H9 (cell line): ENCODE results near the gene MRPL30. TPM values are rescaled to one million over a fixed set of nuclear protein-coding genes. Genes with fewer than 3 reads are reported as not detected.
A peak's percentile ranks its signal among the peaks of the same experiment; 100 is the strongest.

Experiments
- DNase-seq: peaks from one replicate; pipeline ENCODE4 v3.0.0-alpha.2; 2017
- H2AFZ ChIP-seq: one replicate; pipeline ENCODE4 v1.6.1; 2013; ENCODE audit warnings: mild to moderate bottlenecking, low read length, control low read depth, moderate library complexity
- H2AK5ac ChIP-seq: 2 replicates; pipeline ENCODE4 v1.6.1; 2013; ENCODE audit warnings: low read length, control low read depth, mixed read lengths; ENCODE audit not compliant: insufficient read length
- H2BK120ac ChIP-seq: one replicate; pipeline ENCODE4 v1.6.1; 2013; ENCODE audit warnings: low read depth, mild to moderate bottlenecking, low read length, control low read depth, inconsistent platforms; ENCODE audit not compliant: poor library complexity, severe bottlenecking
- H2BK12ac ChIP-seq: 2 replicates; pipeline ENCODE4 v1.6.1; 2013; ENCODE audit warnings: low read length, control low read depth, mixed read lengths, low read depth; ENCODE audit not compliant: insufficient read length
- H2BK15ac ChIP-seq: 2 replicates; pipeline ENCODE4 v1.6.1; 2013; ENCODE audit warnings: low read depth, low read length, control low read depth
- H2BK20ac ChIP-seq: one replicate; pipeline ENCODE4 v1.6.1; 2013; ENCODE audit warnings: low read depth, mild to moderate bottlenecking, low read length, control low read depth, inconsistent platforms; ENCODE audit not compliant: poor library complexity, severe bottlenecking
- H2BK5ac ChIP-seq: 2 replicates; pipeline ENCODE4 v1.6.1; 2013; ENCODE audit warnings: low read length, control low read depth, mixed read lengths; ENCODE audit not compliant: insufficient read length
- H3K14ac ChIP-seq: 2 replicates; pipeline ENCODE4 v1.6.1; 2013; ENCODE audit warnings: low read length, control low read depth; ENCODE audit not compliant: insufficient read depth
- H3K18ac ChIP-seq: 2 replicates; pipeline ENCODE4 v1.6.1; 2013; ENCODE audit warnings: low read depth, mild to moderate bottlenecking, mixed read lengths, low read length, control low read depth; ENCODE audit not compliant: insufficient read length
- H3K23ac ChIP-seq: 2 replicates; pipeline ENCODE4 v1.6.1; 2013; ENCODE audit warnings: low read length, control low read depth, mixed read lengths, low read depth; ENCODE audit not compliant: insufficient read length
- H3K23me2 ChIP-seq: 2 replicates; pipeline ENCODE4 v1.6.1; 2013; ENCODE audit warnings: low read depth, mild to moderate bottlenecking, mixed read lengths, low read length, control low read depth; ENCODE audit not compliant: insufficient read length, poor library complexity, severe bottlenecking
- H3K27ac ChIP-seq: 2 replicates; pipeline ENCODE4 v1.5.1; 2013; ENCODE audit warnings: low read length, control low read depth, mixed read lengths, low read depth; ENCODE audit not compliant: insufficient read length
- H3K27me3 ChIP-seq: 2 replicates; pipeline ENCODE4 v1.6.1; 2013; ENCODE audit warnings: low read length, control low read depth, inconsistent platforms; ENCODE audit not compliant: insufficient read depth
- H3K4ac ChIP-seq: 2 replicates; pipeline ENCODE4 v1.6.1; 2013; ENCODE audit warnings: low read depth, mild to moderate bottlenecking, control low read depth, inconsistent platforms, low read length, moderate library complexity
- H3K4me1 ChIP-seq: 2 replicates; pipeline ENCODE4 v1.6.1; 2013; ENCODE audit warnings: low read length, control low read depth, inconsistent platforms; ENCODE audit not compliant: insufficient read depth
- H3K4me2 ChIP-seq: 2 replicates; pipeline ENCODE4 v1.6.1; 2013; ENCODE audit warnings: low read length, control low read depth, mixed read lengths; ENCODE audit not compliant: insufficient read length, insufficient read depth
- H3K56ac ChIP-seq: 2 replicates; pipeline ENCODE4 v1.6.1; 2013; ENCODE audit warnings: low read depth, mild to moderate bottlenecking, mixed read lengths, low read length, control low read depth; ENCODE audit not compliant: insufficient read length
- H3K79me1 ChIP-seq: 2 replicates; pipeline ENCODE4 v1.6.1; 2013; ENCODE audit warnings: low read depth, mild to moderate bottlenecking, moderate library complexity, low read length, control low read depth, inconsistent platforms; ENCODE audit not compliant: insufficient read depth, poor library complexity, severe bottlenecking
- H3K79me2 ChIP-seq: 2 replicates; pipeline ENCODE4 v1.6.1; 2013; ENCODE audit warnings: low read length, control low read depth, inconsistent platforms; ENCODE audit not compliant: insufficient read depth
- H3K9ac ChIP-seq: 2 replicates; pipeline ENCODE4 v1.6.1; 2013; ENCODE audit warnings: low read length, control low read depth, mixed read lengths; ENCODE audit not compliant: insufficient read length; ENCODE audit errors: extremely low read depth
- H3K9me3 ChIP-seq: one replicate; pipeline ENCODE4 v1.6.1; 2013; ENCODE audit warnings: low read depth, low read length, inconsistent platforms; ENCODE audit not compliant: control insufficient read depth
- H3T11ph ChIP-seq: one replicate; pipeline ENCODE4 v1.6.1; 2013; ENCODE audit warnings: mild to moderate bottlenecking, low read length, control low read depth, inconsistent platforms
- H4K20me1 ChIP-seq: one replicate; pipeline ENCODE4 v1.6.1; 2013; ENCODE audit not compliant: control insufficient read depth, insufficient read length, insufficient read depth
- H4K5ac ChIP-seq: 2 replicates; pipeline ENCODE4 v1.6.1; 2013; ENCODE audit warnings: low read depth, mild to moderate bottlenecking, mixed read lengths, low read length, control low read depth; ENCODE audit not compliant: insufficient read length
- H4K8ac ChIP-seq: replicated peaks from 2 replicates; pipeline ENCODE4 v1.6.1; 2013; ENCODE audit warnings: low read length, control low read depth, mixed read lengths, low read depth; ENCODE audit not compliant: insufficient read length
- H4K91ac ChIP-seq: 2 replicates; pipeline ENCODE4 v1.6.1; 2013; ENCODE audit warnings: low read depth, mild to moderate bottlenecking, moderate library complexity, mixed read lengths, low read length, control low read depth; ENCODE audit not compliant: insufficient read length
- H3K27ac Mint-ChIP-seq, 3 experiments: 2 replicates in 2 of 3; 3 replicates in 1 of 3; pipeline ENCODE4 v1.8.0; 2020 to 2021; ENCODE audit warnings: mixed read lengths in 3 of 3, mild to moderate bottlenecking in 1 of 3, moderate library complexity in 1 of 3
- H3K27me3 Mint-ChIP-seq: 2 replicates; pipeline ENCODE4 v1.8.0; 2021; ENCODE audit warnings: low read depth, mild to moderate bottlenecking, moderate library complexity, mixed read lengths
- H3K36me3 Mint-ChIP-seq, 3 experiments: 2 replicates in 2 of 3; 3 replicates in 1 of 3; pipeline ENCODE4 v1.8.0; 2020 to 2021; ENCODE audit warnings: low read depth in 3 of 3, mixed read lengths in 3 of 3; ENCODE audit not compliant: insufficient read depth in 1 of 3
- H3K4me1 Mint-ChIP-seq, 2 experiments: 2 replicates each; pipeline ENCODE4 v1.8.0; 2020; ENCODE audit warnings: mixed read lengths in 2 of 2
- H3K4me3 Mint-ChIP-seq, 2 experiments: 2 replicates in 1 of 2; 3 replicates in 1 of 2; pipeline ENCODE4 v1.8.0; 2020 to 2021; ENCODE audit warnings: mild to moderate bottlenecking in 2 of 2, mixed read lengths in 2 of 2, moderate library complexity in 1 of 2
- H3K9me3 Mint-ChIP-seq, 2 experiments: 2 replicates in 1 of 2; 3 replicates in 1 of 2; pipeline ENCODE4 v1.8.0; 2020; ENCODE audit warnings: mild to moderate bottlenecking in 2 of 2, mixed read lengths in 2 of 2, moderate library complexity in 1 of 2
- WGBS: extraction: QIAGEN DNeasy Blood & Tissue Kit; methylation state at CpG from one replicate; pipeline ENCODE4 v1.1.7; 2013; ENCODE audit warnings: missing lambda C conversion rate, low lambda C conversion rate, mixed read lengths; ENCODE audit not compliant: insufficient read length; ENCODE audit errors: extremely low coverage; 5-methylcytosine and 5-hydroxymethylcytosine counted together
- total RNA-seq: library from RNA; stranded (reverse); gene quantifications from 2 replicates; pipeline ENCODE4 v1.2.1, GENCODE V29; 2021
- TF ChIP-seq, protein P1 (sequence below): fragments of 200-600 bp; sonication (generic); conservative IDR thresholded peaks from 3 replicates; pipeline ENCODE4 v1.8.0; 2021; ENCODE audit warnings: antibody characterized with exemption, mild to moderate bottlenecking

Gene MRPL30
- total RNA-seq, 1 experiment from 2014 or later = 50.8 TPM

DNA sequence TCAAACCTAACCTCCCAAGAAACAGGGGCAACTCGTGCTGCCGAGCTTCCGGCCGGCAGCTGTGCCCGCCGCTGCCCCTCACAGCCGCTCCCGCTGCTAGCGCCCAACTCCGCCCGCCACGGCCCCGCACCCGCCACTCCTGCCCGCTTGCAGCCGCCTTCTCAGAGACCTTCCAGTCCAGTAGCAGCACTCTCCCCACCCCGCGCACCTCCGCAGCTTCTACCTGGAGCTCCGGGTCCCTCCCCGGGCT is 40.2 kb upstream of the MRPL30 start:
- Mint-ChIP-seq H3K9me3 (peaks cover 14 to 24% of the 10 kb centered on the region in 2 experiments), H3K36me3 (peaks cover 12 to 24% (median 15%) of the 10 kb centered on the region in 3 experiments), H3K27ac (peak overlapping the region; percentile 56 to 96 (median 91); a peak in 5 of 7 replicates), H3K4me3 (peak overlapping the region; percentile 91 to 96), H3K27me3 (peaks cover 4% of the 10 kb centered on the region; the same call in 1 of the 2 replicates), H3K4me1 (peaks cover 11 to 13% of the 10 kb centered on the region in 2 experiments)
- Histone ChIP-seq H3T11ph (no peak overlapping the region), H2BK12ac (no peak overlapping the region), H3K9me3 (no peaks in the 10 kb centered on the region), H4K91ac (no peak overlapping the region), H3K23ac (no peak overlapping the region), H2AFZ (no peak overlapping the region), H3K4ac (no peak overlapping the region), H3K14ac (no peak overlapping the region), H2BK120ac (no peak overlapping the region), H2BK20ac (no peak overlapping the region), H2AK5ac (no peak overlapping the region), H3K27ac (no peak overlapping the region), H3K27me3 (no peaks in the 10 kb centered on the region), H3K56ac (no peak overlapping the region), H2BK5ac (no peak overlapping the region), H2BK15ac (no peak overlapping the region), H3K79me2 (no peaks in the 10 kb centered on the region), H3K18ac (no peak overlapping the region), H3K23me2 (peaks cover 4% of the 10 kb centered on the region), H4K5ac (no peak overlapping the region), H4K20me1 (no peaks in the 10 kb centered on the region), H4K8ac (no peak overlapping the region), H3K4me2 (peak overlapping the region; percentile 64), H3K4me1 (no peaks in the 10 kb centered on the region), H3K79me1 (no peaks in the 10 kb centered on the region), H3K9ac (peak overlapping the region; percentile 64)
- WGBS = no CpG with 5 or more reads among the region's 21 CpGs
- TF ChIP-seq, protein P1, sequence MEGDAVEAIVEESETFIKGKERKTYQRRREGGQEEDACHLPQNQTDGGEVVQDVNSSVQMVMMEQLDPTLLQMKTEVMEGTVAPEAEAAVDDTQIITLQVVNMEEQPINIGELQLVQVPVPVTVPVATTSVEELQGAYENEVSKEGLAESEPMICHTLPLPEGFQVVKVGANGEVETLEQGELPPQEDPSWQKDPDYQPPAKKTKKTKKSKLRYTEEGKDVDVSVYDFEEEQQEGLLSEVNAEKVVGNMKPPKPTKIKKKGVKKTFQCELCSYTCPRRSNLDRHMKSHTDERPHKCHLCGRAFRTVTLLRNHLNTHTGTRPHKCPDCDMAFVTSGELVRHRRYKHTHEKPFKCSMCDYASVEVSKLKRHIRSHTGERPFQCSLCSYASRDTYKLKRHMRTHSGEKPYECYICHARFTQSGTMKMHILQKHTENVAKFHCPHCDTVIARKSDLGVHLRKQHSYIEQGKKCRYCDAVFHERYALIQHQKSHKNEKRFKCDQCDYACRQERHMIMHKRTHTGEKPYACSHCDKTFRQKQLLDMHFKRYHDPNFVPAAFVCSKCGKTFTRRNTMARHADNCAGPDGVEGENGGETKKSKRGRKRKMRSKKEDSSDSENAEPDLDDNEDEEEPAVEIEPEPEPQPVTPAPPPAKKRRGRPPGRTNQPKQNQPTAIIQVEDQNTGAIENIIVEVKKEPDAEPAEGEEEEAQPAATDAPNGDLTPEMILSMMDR = no peak
- no peak for DNase-seq
